GM12874 (cell line): ENCODE results near the gene SPINK5.

Source experiments
- CTCF ChIP-seq: IDR thresholded peaks from 2 replicates; pipeline ENCODE4 v1.5.1; 2011; ENCODE audit warnings: low read depth, mild to moderate bottlenecking, control low read depth, low read length, moderate library complexity; ENCODE audit not compliant: insufficient read depth

SPINK5 gene

GRCh38 chr5:148083203-148083602, 19.4 kb downstream of the SPINK5 start:
- TF ChIP-seq CTCF: no peak

GRCh38 chr5:148084269-148084668, 20.5 kb downstream of the SPINK5 start:
- no peak for TF ChIP-seq CTCF

- TF ChIP-seq CTCF: no peak
Measured at GRCh38 chr5:148085310-148085709, 21.5 kb downstream of the SPINK5 start.

- TF ChIP-seq CTCF: no peak
Measured at GRCh38 chr5:148085977-148086705, 22.4 kb downstream of the SPINK5 start.

- TF ChIP-seq CTCF: no peak
Measured at GRCh38 chr5:148090146-148090772, 26.5 kb downstream of the SPINK5 start.

GRCh38 chr5:148090773-148091250, 27.0 kb downstream of the SPINK5 start:
- no peak for TF ChIP-seq CTCF

- no peak for TF ChIP-seq CTCF
Measured at GRCh38 chr5:148091991-148092964, 28.5 kb downstream of the SPINK5 start.
